WTC11 (cell line): ENCODE measurements around the gene COL20A1. TPM values are rescaled to one million over a fixed set of nuclear protein-coding genes. Genes with fewer than 3 reads are reported as not detected.
A peak's percentile ranks its signal among the peaks of the same experiment; 100 is the strongest.

Source experiments
- ATAC-seq: fragments of 200-7000 bp; cut with Tn5 transposase; 2 replicates; pipeline ENCODE4 v1.10.0; 2021; ENCODE audit warnings: mild to moderate bottlenecking, moderate library complexity
- CTCF ChIA-PET: fragments of 300-600 bp; sonication (Branson Sonifier 250); formaldehyde crosslinking; loops from one replicate; lab custom pipeline; 2021; ENCODE audit warnings: antibody characterized with exemption; lab: Charles Lee
- POLR2A ChIA-PET: fragments of 350-600 bp; sonication (Branson Sonifier 250); formaldehyde crosslinking; loops from one replicate; lab custom pipeline; 2021; ENCODE audit warnings: antibody characterized with exemption; lab: Charles Lee
- DNase-seq: peaks from one replicate; pipeline ENCODE4 v3.0.0; 2021; ENCODE audit warnings: low spot score
- H3K27ac Mint-ChIP-seq: 2 replicates; pipeline ENCODE4 v1.8.0; 2021; ENCODE audit warnings: mixed read lengths
- H3K27me3 Mint-ChIP-seq: 2 replicates; pipeline ENCODE4 v1.8.0; 2021; ENCODE audit warnings: low read depth, mild to moderate bottlenecking, moderate library complexity, mixed read lengths
- H3K36me3 Mint-ChIP-seq: 2 replicates; pipeline ENCODE4 v1.8.0; 2021; ENCODE audit warnings: mixed read lengths
- H3K4me1 Mint-ChIP-seq: 2 replicates; pipeline ENCODE4 v1.8.0; 2022; ENCODE audit warnings: mixed read lengths
- H3K4me3 Mint-ChIP-seq: 2 replicates; pipeline ENCODE4 v1.8.0; 2021; ENCODE audit warnings: mild to moderate bottlenecking, moderate library complexity, mixed read lengths
- H3K9me3 Mint-ChIP-seq: 2 replicates; pipeline ENCODE4 v1.8.0; 2021; ENCODE audit warnings: mixed read lengths
- AFF4 ChIP-seq: sonication (generic); formaldehyde crosslinking; IDR thresholded peaks from 2 replicates; pipeline ENCODE4 v1.8.1; 2023; ENCODE audit warnings: mild to moderate bottlenecking, missing genetic modification reagents, borderline replicate concordance
- AR ChIP-seq: fragments of 250-450 bp; sonication (Bioruptor Pico); IDR thresholded peaks from 2 replicates; pipeline ENCODE4 v1.9.0; 2021; ENCODE audit warnings: mild to moderate bottlenecking
- ERG ChIP-seq: fragments of 250-450 bp; sonication (Bioruptor Pico); IDR thresholded peaks from 2 replicates; pipeline ENCODE4 v1.8.0; 2021; ENCODE audit warnings: mild to moderate bottlenecking
- FOXJ3 ChIP-seq: sonication (generic); formaldehyde crosslinking; IDR thresholded peaks from 2 replicates; pipeline ENCODE4 v1.9.0; 2021; ENCODE audit warnings: missing genetic modification reagents, mild to moderate bottlenecking, borderline replicate concordance
- GTF2I ChIP-seq: fragments of 250-450 bp; sonication (Bioruptor Pico); conservative IDR thresholded peaks from 2 replicates; pipeline ENCODE4 v1.4.0; 2021; ENCODE audit warnings: mild to moderate bottlenecking
- HMGXB4 ChIP-seq: sonication (generic); formaldehyde crosslinking; IDR thresholded peaks from 2 replicates; pipeline ENCODE4 v1.8.1; 2023; ENCODE audit warnings: mild to moderate bottlenecking, moderate library complexity, missing genetic modification reagents
- NFATC4 ChIP-seq: fragments of 250-450 bp; sonication (Bioruptor Pico); IDR thresholded peaks from 2 replicates; pipeline ENCODE4 v1.9.0; 2021; ENCODE audit warnings: mild to moderate bottlenecking
- ZBTB21 ChIP-seq: sonication (generic); formaldehyde crosslinking; IDR thresholded peaks from 2 replicates; pipeline ENCODE4 v1.8.1; 2023; ENCODE audit warnings: mild to moderate bottlenecking, missing genetic modification reagents, borderline replicate concordance
- ZNF232 ChIP-seq: sonication (generic); formaldehyde crosslinking; IDR thresholded peaks from 2 replicates; pipeline ENCODE4 v1.8.0; 2022; ENCODE audit warnings: mild to moderate bottlenecking, missing genetic modification reagents
- ZNF263 ChIP-seq: sonication (generic); formaldehyde crosslinking; IDR thresholded peaks from 2 replicates; pipeline ENCODE4 v1.8.1; 2022; ENCODE audit warnings: low read depth, mild to moderate bottlenecking, moderate library complexity, missing genetic modification reagents
- total RNA-seq: library from RNA; stranded (reverse); gene quantifications from 3 replicates; pipeline ENCODE4 v1.2.3, GENCODE V29; 2021
- TF ChIP-seq, protein P1 (sequence below): sonication (generic); formaldehyde crosslinking; IDR thresholded peaks from 2 replicates; pipeline ENCODE4 v1.8.1; 2023; ENCODE audit warnings: mild to moderate bottlenecking, missing genetic modification reagents, moderate library complexity

Gene COL20A1
- total RNA-seq, 1 experiment from 2014 or later, result 1.3 TPM

GRCh38 chr20:63261795-63262528 is 31.0 kb upstream of the COL20A1 start:
- H3K9me3 Mint-ChIP-seq, result no peaks in the 10 kb centered on the region

GRCh38 chr20:63262836-63263235 is 30.1 kb upstream of the COL20A1 start:
- CTCF ChIA-PET, result interaction anchor here (0.9 kb wide), 1 partner anchor 32 kb away, joined by 3 read pairs; no protein-coding TSS in a partner anchor
- no peaks in the 10 kb centered on the region; the same call in 1 of the 2 replicates for H3K27me3 Mint-ChIP-seq
- H3K36me3 Mint-ChIP-seq, result no peaks in the 10 kb centered on the region
- TF ChIP-seq HMGXB4 (CRISPR knock-in tag) (no peak), ERG (no peak), AFF4 (no peak), GTF2I (no peak), AR (CRISPR knock-in tag) (no peak), ZBTB21 (no peak), FOXJ3 (CRISPR knock-in tag) (no peak), ZNF232 (CRISPR knock-in tag) (no peak)
- TF ChIP-seq, all 79 proteins: peak for 0
- DNase-seq, result no peak
- POLR2A ChIA-PET, result no interaction called here
- H3K4me1 Mint-ChIP-seq, result peaks cover 6% of the 10 kb centered on the region
- H3K27ac Mint-ChIP-seq, result no peak overlapping the region
- no peak overlapping the region for H3K4me3 Mint-ChIP-seq
- no peak for ATAC-seq
- H3K9me3 Mint-ChIP-seq, result no peaks in the 10 kb centered on the region

More at GRCh38 chr20:63261795-63262528, 31.0 kb upstream of the COL20A1 start:
- H3K36me3 Mint-ChIP-seq, result no peaks in the 10 kb centered on the region
- POLR2A ChIA-PET, result no interaction called here
- H3K27me3 Mint-ChIP-seq, result peaks cover 3% of the 10 kb centered on the region
- H3K27ac Mint-ChIP-seq, result no peak overlapping the region
- DNase-seq (no peak), ATAC-seq (no peak)
- no peak overlapping the region for H3K4me3 Mint-ChIP-seq
- H3K4me1 Mint-ChIP-seq, result peaks cover 6% of the 10 kb centered on the region
- TF ChIP-seq NFATC4, result no peak
- TF ChIP-seq ZNF263 (CRISPR knock-in tag), result 0 out of 2 replicates have a peak, but pooled peaks have one; percentile 19
- CTCF ChIA-PET, result interaction anchor here (1.5 kb wide), 1 partner anchor 10 kb away, joined by 5 read pairs; no protein-coding TSS in a partner anchor

DNA sequence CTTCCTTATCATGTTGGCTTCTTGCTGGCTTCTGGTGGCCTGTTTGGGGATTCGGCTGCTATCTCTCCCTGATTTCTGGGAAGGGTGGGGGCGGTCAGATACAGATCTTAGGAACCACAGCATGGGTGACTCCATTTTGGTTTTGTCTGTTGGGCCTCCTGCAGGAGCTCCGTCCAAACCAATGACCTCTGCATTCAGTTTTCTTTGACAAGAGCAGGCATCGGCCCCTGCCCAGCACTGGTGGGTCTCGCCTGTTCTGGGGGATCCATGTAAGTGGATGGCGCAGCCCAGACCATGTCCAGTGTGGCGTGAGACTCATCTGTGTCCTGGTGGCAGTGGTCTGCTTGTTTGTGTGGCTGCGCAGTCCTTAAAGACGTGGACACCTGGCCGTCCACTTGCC is 29.0 kb upstream of the COL20A1 start:
- H3K4me1 Mint-ChIP-seq, result peaks cover 9% of the 10 kb centered on the region
- H3K27ac Mint-ChIP-seq, result no peak overlapping the region
- H3K36me3 Mint-ChIP-seq, result no peaks in the 10 kb centered on the region
- DNase-seq, result no peak
- POLR2A ChIA-PET, result no interaction called here
- H3K4me3 Mint-ChIP-seq, result no peak overlapping the region
- H3K27me3 Mint-ChIP-seq, result no peaks in the 10 kb centered on the region; the same call in 1 of the 2 replicates
- ATAC-seq, result no peak
- CTCF ChIA-PET, result no interaction called here
- TF ChIP-seq, protein P1, sequence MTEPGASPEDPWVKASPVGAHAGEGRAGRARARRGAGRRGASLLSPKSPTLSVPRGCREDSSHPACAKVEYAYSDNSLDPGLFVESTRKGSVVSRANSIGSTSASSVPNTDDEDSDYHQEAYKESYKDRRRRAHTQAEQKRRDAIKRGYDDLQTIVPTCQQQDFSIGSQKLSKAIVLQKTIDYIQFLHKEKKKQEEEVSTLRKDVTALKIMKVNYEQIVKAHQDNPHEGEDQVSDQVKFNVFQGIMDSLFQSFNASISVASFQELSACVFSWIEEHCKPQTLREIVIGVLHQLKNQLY (CRISPR knock-in tag), result no peak
- H3K9me3 Mint-ChIP-seq, result no peaks in the 10 kb centered on the region
